Neuronal stem cell (in vitro differentiated cells): Measurements from ENCODE around the gene TPPP3.

Source experiments
- DNase-seq: peaks from one replicate; pipeline ENCODE4 v3.0.0-alpha.2; 2013; ENCODE audit warnings: low spot score
- H2AFZ ChIP-seq: one replicate; pipeline ENCODE4 v1.6.1; 2013; ENCODE audit warnings: mild to moderate bottlenecking, low read length, inconsistent platforms
- H2AK5ac ChIP-seq: 2 replicates; pipeline ENCODE4 v1.6.1; 2013; ENCODE audit warnings: low read depth, mild to moderate bottlenecking, inconsistent platforms, low read length, moderate library complexity, mixed read lengths
- H2BK120ac ChIP-seq: 2 replicates; pipeline ENCODE4 v1.6.1; 2013; ENCODE audit warnings: low read depth, mild to moderate bottlenecking, inconsistent platforms, low read length, moderate library complexity, mixed read lengths
- H2BK12ac ChIP-seq: one replicate; pipeline ENCODE4 v1.6.1; 2013; ENCODE audit warnings: low read length, inconsistent platforms
- H2BK15ac ChIP-seq: 2 replicates; pipeline ENCODE4 v1.6.1; 2013; ENCODE audit warnings: mild to moderate bottlenecking, low read length, inconsistent platforms, mixed read lengths
- H2BK5ac ChIP-seq: one replicate; pipeline ENCODE4 v1.6.1; 2013; ENCODE audit warnings: inconsistent platforms, mild to moderate bottlenecking, low read length, moderate library complexity
- H3K14ac ChIP-seq: one replicate; pipeline ENCODE4 v1.6.1; 2013; ENCODE audit warnings: low read length, inconsistent platforms
- H3K18ac ChIP-seq: 2 replicates; pipeline ENCODE4 v1.6.1; 2013; ENCODE audit warnings: low read length, inconsistent platforms
- H3K23ac ChIP-seq: 2 replicates; pipeline ENCODE4 v1.6.1; 2013; ENCODE audit warnings: low read depth, mild to moderate bottlenecking, mixed read lengths, low read length, inconsistent platforms; ENCODE audit not compliant: poor library complexity
- H3K27ac ChIP-seq: replicated peaks from 3 replicates; pipeline ENCODE4 v1.5.1; 2013; ENCODE audit warnings: low read length, inconsistent platforms
- H3K27me3 ChIP-seq, 3 experiments: 2 replicates each; pipeline ENCODE4 v1.6.1; 2013; ENCODE audit warnings: low read length in 3 of 3, mild to moderate bottlenecking in 2 of 3, inconsistent platforms in 1 of 3, low read depth in 1 of 3, mixed read lengths in 1 of 3, moderate library complexity in 1 of 3; ENCODE audit not compliant: control insufficient read depth in 3 of 3, insufficient read depth in 3 of 3
- H3K36me3 ChIP-seq, 2 donors: replicated peaks in 1 of 2; 2 replicates each; pipeline ENCODE4 v1.6.1; 2013; ENCODE audit warnings: low read length in 2 of 2; ENCODE audit not compliant: control insufficient read depth in 2 of 2, insufficient read depth in 2 of 2
- H3K4ac ChIP-seq: 2 replicates; pipeline ENCODE4 v1.6.1; 2013; ENCODE audit warnings: inconsistent platforms, mild to moderate bottlenecking, low read length, moderate library complexity
- H3K4me1 ChIP-seq, 2 donors: 1 replicate in 1 of 2; 2 replicates in 1 of 2; pipeline ENCODE4 v1.6.1; 2013; ENCODE audit warnings: low read length in 2 of 2, low read depth in 1 of 2; ENCODE audit not compliant: control insufficient read depth in 2 of 2, insufficient read depth in 1 of 2
- H3K4me2 ChIP-seq: one replicate; pipeline ENCODE4 v1.6.1; 2013; ENCODE audit warnings: mild to moderate bottlenecking, low read length, inconsistent platforms; ENCODE audit not compliant: insufficient read depth, poor library complexity, severe bottlenecking
- H3K4me3 ChIP-seq, 2 donors: 2 replicates each; pipeline ENCODE4 v1.5.1; 2013; ENCODE audit warnings: low read length in 2 of 2, mild to moderate bottlenecking in 2 of 2, inconsistent platforms in 1 of 2, moderate library complexity in 1 of 2
- H3K79me1 ChIP-seq: one replicate; pipeline ENCODE4 v1.6.1; 2013; ENCODE audit warnings: low read depth, mild to moderate bottlenecking, inconsistent platforms, low read length, moderate library complexity
- H3K9ac ChIP-seq: one replicate; pipeline ENCODE4 v1.6.1; 2013; ENCODE audit warnings: mild to moderate bottlenecking, low read depth, low read length, inconsistent platforms; ENCODE audit not compliant: poor library complexity
- H3K9me3 ChIP-seq, 2 donors: replicated peaks in 1 of 2; 2 replicates each; pipeline versions ENCODE3 to v1.6.1; 2013; ENCODE audit warnings: low read length in 2 of 2, mild to moderate bottlenecking in 2 of 2, inconsistent platforms in 1 of 2, low read depth in 1 of 2, mixed read lengths in 1 of 2, moderate library complexity in 1 of 2; ENCODE audit not compliant: control insufficient read depth in 2 of 2, insufficient read depth in 1 of 2
- H4K8ac ChIP-seq: one replicate; pipeline ENCODE4 v1.6.1; 2013; ENCODE audit warnings: low read depth, mild to moderate bottlenecking, inconsistent platforms, low read length, moderate library complexity
- H4K91ac ChIP-seq: one replicate; pipeline ENCODE4 v1.6.1; 2013; ENCODE audit warnings: low read length, low read depth, mild to moderate bottlenecking, inconsistent platforms; ENCODE audit not compliant: poor library complexity
- WGBS, 2 donors: extraction: QIAGEN DNeasy Blood & Tissue Kit; methylation state at CpG; one replicate each; pipeline ENCODE4 v1.1.7; 2013; ENCODE audit warnings: missing lambda C conversion rate in 2 of 2, mixed read lengths in 1 of 2; ENCODE audit not compliant: insufficient read length in 2 of 2, insufficient replicate concordance in 1 of 2; ENCODE audit errors: extremely low coverage in 2 of 2; 5-methylcytosine and 5-hydroxymethylcytosine counted together

Gene TPPP3

GRCh38 chr16:67423015-67423414 is 29.7 kb upstream of the TPPP3 start:
- Histone ChIP-seq H2AK5ac (no peak overlapping the region), H2BK12ac (no peak overlapping the region), H3K9ac (no peak overlapping the region), H2AFZ (peak overlapping the region; percentile 28), H3K4me1 (peaks cover 16% of the 10 kb centered on the region in 2 donors), H3K4ac (no peak overlapping the region), H3K4me2 (no peak overlapping the region), H3K23ac (no peak overlapping the region), H3K9me3 (no peaks in the 10 kb centered on the region), H3K14ac (no peak overlapping the region), H4K91ac (no peak overlapping the region), H2BK5ac (no peak overlapping the region), H3K27ac (no peak overlapping the region), H2BK120ac (no peak overlapping the region), H2BK15ac (no peak overlapping the region), H3K79me1 (no peaks in the 10 kb centered on the region), H4K8ac (no peak overlapping the region), H3K36me3 (no peaks in the 10 kb centered on the region), H3K27me3 (peaks cover 0 to 4% (median 0%) of the 10 kb centered on the region in 3 experiments), H3K4me3 (no peak overlapping the region), H3K18ac (no peak overlapping the region)
- DNase-seq, result no peak
- WGBS, 2 donors, result no CpG with 5 or more reads among the region's 5 CpGs

- no CpG with 5 or more reads among the region's 4 CpGs for WGBS, 2 donors
- no peak overlapping the region for H2BK120ac ChIP-seq
- H2BK5ac ChIP-seq, result no peak overlapping the region
- no peak overlapping the region for H3K23ac ChIP-seq
- no peaks in the 10 kb centered on the region for H3K79me1 ChIP-seq
- no peak overlapping the region for H2AFZ ChIP-seq
- H3K14ac ChIP-seq, result no peak overlapping the region
- no peak overlapping the region for H2BK12ac ChIP-seq
- H3K36me3 ChIP-seq, result no peaks in the 10 kb centered on the region
- no peak overlapping the region for H3K4me2 ChIP-seq
- H3K4me1 ChIP-seq, result peaks cover 16% of the 10 kb centered on the region in 2 donors
- no peaks in the 10 kb centered on the region for H3K27me3 ChIP-seq
- no peak overlapping the region for H2AK5ac ChIP-seq
- H3K4ac ChIP-seq, result no peak overlapping the region
- no peak overlapping the region for H4K8ac ChIP-seq
- no peak overlapping the region for H2BK15ac ChIP-seq
- no peak overlapping the region for H3K4me3 ChIP-seq
- DNase-seq, result no peak
- H4K91ac ChIP-seq, result no peak overlapping the region
- H3K27ac ChIP-seq, result no peak overlapping the region
- H3K9ac ChIP-seq, result no peak overlapping the region
- H3K18ac ChIP-seq, result no peak overlapping the region
- H3K9me3 ChIP-seq, result no peaks in the 10 kb centered on the region
These were observed 27.7 kb upstream of the TPPP3 start for GRCh38 chr16:67421030-67421429.

DNA sequence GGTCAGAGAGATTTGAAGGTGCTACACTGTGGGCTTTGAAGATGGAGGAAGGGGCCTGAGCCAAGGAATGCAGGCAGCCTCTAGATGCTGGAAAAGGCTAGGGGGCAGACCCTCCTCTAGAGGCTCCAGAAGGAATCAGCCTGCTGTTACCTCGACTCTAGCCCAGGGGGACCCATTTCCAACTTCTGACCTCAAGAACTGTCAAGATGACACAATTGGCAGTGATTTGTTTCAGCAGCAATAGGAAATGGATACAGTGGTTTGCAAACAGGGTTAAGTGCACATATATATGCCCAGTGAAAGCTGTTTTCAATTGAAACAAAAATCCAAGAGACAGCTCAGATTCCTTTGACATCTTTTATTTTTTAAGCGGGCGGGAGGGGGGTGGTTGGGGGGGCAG is 26.6 kb upstream of the TPPP3 start:
- Histone ChIP-seq H3K4me2 (no peak overlapping the region), H2AFZ (no peak overlapping the region), H3K79me1 (no peaks in the 10 kb centered on the region), H3K4me1 (peaks cover 15 to 20% of the 10 kb centered on the region in 2 donors), H3K23ac (no peak overlapping the region), H2BK12ac (no peak overlapping the region), H3K18ac (no peak overlapping the region), H2AK5ac (no peak overlapping the region), H3K27me3 (no peaks in the 10 kb centered on the region), H3K4me3 (no peak overlapping the region), H2BK120ac (no peak overlapping the region), H2BK15ac (no peak overlapping the region), H2BK5ac (no peak overlapping the region), H3K4ac (no peak overlapping the region), H3K27ac (no peak overlapping the region), H3K9me3 (no peaks in the 10 kb centered on the region), H3K36me3 (no peaks in the 10 kb centered on the region), H4K8ac (no peak overlapping the region), H3K14ac (no peak overlapping the region), H4K91ac (no peak overlapping the region), H3K9ac (no peak overlapping the region)
- no CpG with 5 or more reads among the region's 3 CpGs for WGBS, 2 donors
- DNase-seq, result no peak

DNA sequence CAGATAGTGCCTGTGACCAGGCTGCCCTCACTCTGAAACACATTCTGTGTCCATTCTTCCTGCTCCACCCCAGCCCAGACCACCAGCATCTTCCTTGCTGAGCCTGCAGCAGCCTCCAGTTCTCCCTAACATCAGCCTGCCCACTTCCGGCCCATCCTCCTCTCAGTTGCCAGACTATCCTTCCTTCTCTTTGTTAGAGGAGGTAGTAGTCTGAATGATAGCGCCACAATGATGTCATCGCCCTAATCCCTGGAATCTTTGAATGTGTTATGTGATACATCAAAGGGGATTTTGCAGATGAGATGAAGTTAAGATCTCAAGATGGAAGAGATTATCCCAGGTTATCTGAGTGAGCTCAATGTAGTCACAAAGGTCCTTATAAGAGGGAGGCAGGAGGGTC is 26.2 kb upstream of the TPPP3 start:
- Histone ChIP-seq H3K27me3 (no peaks in the 10 kb centered on the region), H4K8ac (no peak overlapping the region), H2BK5ac (no peak overlapping the region), H3K79me1 (no peaks in the 10 kb centered on the region), H3K9ac (peak overlapping the region; percentile 50), H2AFZ (no peak overlapping the region), H3K18ac (no peak overlapping the region), H3K9me3 (no peaks in the 10 kb centered on the region), H3K36me3 (no peaks in the 10 kb centered on the region), H3K14ac (no peak overlapping the region), H3K4ac (no peak overlapping the region), H3K27ac (no peak overlapping the region), H3K4me3 (no peak overlapping the region), H3K23ac (peak overlapping the region; percentile 46), H2BK120ac (no peak overlapping the region), H3K4me2 (no peak overlapping the region), H4K91ac (no peak overlapping the region), H3K4me1 (peaks cover 10 to 16% of the 10 kb centered on the region in 2 donors), H2BK12ac (no peak overlapping the region), H2AK5ac (peak overlapping the region; percentile 71), H2BK15ac (no peak overlapping the region)
- no peak for DNase-seq
- no CpG with 5 or more reads among the region's 3 CpGs for WGBS, 2 donors
